ENCODE measurements around the gene TOMM22.

Gene TOMM22

DNA sequence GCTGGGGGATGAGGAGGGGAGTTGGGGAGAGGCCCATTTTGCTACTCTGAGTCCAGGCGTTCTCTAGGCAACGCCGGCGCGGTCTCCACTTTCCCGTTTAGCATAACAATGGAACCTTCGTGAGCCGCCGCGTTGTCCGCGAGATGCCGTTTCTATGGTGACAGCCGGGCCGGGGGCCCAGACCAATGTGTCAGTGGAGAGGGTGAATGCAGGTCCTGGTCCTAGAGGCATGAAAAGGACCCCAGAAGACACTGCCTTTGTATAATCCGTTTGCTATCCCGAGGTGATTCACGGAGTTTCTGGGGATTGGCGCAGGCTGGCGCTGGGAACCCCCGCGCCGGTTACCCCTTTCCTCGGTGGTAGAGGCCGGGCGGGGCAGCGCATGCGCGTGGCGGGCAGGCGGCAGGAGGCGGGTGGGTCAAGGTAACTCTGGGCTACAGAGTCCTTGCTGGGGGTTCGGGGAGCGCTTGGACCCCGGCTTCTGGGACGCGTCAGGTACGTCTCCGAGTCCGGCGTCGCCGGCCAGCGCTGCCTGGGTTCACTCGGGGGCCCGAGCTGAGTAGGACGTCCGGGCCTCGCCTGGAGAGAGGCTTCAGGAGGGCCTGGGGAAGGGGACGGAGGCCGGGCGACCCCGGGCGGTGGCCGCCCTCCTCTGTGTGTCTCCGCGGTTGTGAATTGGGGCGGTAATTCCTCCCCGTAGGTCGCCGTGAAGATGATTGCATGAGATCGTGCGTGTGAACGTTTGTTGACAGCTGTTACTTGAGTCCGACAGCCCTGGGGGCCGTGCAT, 25.3 kb upstream of the TOMM22 start, which contains the start of the genes CBY1 and FAM227A:
Gene CBY1 (plus strand): TSS at position 383 of the 789 bp plus-strand sequence. CDS start 11,417 bp downstream, outside the sequence.
Gene FAM227A (minus strand): TSS at position 137 of the 789 bp plus-strand sequence. CDS start 6,224 bp downstream, outside the sequence.
- TF ChIP-seq POLR2A (IDR thresholded peaks at IDR 0.05; ENCODE audit: extremely low read depth, insufficient read length) (peak; percentile 59), MYC (IDR thresholded peaks at IDR 0.05; ENCODE audit: low read depth, low read length) (no peak)
- TF ChIP-seq, protein P1, sequence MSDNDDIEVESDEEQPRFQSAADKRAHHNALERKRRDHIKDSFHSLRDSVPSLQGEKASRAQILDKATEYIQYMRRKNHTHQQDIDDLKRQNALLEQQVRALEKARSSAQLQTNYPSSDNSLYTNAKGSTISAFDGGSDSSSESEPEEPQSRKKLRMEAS (IDR thresholded peaks at IDR 0.05; ENCODE audit: low read depth, low read length), result peak; percentile 40
- H3K4me3 ChIP-seq (ENCODE audit: low read depth, low read length), result peak within 1 kb of the TSS; percentile 89
- DNase-seq (ENCODE audit: low read depth), result peak; percentile 84

DNA sequence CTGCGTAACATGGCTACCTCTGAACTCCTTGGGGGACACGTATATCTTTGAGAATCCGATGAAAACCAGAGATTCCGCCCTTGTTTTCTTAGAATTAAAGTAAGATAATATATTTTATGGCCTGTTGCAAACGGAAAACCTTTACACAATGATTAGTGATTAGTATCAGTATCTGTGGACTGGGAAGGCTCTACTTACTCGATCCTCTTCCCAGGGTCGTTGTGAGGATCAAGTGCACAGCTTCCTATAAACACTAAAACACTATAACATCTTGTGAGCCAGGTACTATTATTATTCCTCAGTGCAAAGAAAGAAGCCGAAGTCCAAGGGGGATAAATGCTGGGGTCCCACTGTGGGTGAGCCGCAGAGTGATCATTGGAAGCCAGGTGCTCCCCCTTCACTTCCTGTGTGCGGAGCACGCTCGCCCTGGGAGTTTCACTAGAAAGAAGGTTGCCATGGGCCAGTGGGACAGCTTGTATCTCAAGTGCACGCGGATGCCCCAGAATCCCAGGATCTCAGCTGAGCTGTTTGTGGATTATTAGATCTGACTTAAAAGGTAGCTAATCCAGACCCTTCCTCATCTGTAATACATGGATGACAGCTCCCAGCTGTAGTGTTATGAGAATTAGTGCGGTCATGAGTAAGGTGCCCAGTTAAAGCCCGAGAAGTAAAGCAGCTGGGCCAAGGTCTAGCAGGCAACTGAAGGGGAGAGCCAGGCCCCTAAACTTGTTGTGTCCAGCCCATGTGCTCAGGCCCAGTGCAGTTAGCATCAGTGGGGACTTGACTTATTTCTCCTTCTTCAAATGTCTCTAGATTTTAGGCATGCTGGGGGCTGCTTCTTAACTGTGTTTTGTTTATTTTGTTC, 24.5 kb upstream of the TOMM22 start:
- peak; percentile 49 for DNase-seq (ENCODE audit: low read depth)
- H3K4me3 ChIP-seq (ENCODE audit: low read depth, low read length), result peak overlapping the region; percentile 89
- no peak for TF ChIP-seq MYC (IDR thresholded peaks at IDR 0.05; ENCODE audit: low read depth, low read length)
- TF ChIP-seq, protein P1 (IDR thresholded peaks at IDR 0.05; ENCODE audit: low read depth, low read length), result no peak
- TF ChIP-seq POLR2A (IDR thresholded peaks at IDR 0.05; ENCODE audit: extremely low read depth, insufficient read length), result no peak
- TF ChIP-seq, protein P2, sequence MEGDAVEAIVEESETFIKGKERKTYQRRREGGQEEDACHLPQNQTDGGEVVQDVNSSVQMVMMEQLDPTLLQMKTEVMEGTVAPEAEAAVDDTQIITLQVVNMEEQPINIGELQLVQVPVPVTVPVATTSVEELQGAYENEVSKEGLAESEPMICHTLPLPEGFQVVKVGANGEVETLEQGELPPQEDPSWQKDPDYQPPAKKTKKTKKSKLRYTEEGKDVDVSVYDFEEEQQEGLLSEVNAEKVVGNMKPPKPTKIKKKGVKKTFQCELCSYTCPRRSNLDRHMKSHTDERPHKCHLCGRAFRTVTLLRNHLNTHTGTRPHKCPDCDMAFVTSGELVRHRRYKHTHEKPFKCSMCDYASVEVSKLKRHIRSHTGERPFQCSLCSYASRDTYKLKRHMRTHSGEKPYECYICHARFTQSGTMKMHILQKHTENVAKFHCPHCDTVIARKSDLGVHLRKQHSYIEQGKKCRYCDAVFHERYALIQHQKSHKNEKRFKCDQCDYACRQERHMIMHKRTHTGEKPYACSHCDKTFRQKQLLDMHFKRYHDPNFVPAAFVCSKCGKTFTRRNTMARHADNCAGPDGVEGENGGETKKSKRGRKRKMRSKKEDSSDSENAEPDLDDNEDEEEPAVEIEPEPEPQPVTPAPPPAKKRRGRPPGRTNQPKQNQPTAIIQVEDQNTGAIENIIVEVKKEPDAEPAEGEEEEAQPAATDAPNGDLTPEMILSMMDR (IDR thresholded peaks at IDR 0.05; ENCODE audit: low read depth, low read length), result no peak

DNA sequence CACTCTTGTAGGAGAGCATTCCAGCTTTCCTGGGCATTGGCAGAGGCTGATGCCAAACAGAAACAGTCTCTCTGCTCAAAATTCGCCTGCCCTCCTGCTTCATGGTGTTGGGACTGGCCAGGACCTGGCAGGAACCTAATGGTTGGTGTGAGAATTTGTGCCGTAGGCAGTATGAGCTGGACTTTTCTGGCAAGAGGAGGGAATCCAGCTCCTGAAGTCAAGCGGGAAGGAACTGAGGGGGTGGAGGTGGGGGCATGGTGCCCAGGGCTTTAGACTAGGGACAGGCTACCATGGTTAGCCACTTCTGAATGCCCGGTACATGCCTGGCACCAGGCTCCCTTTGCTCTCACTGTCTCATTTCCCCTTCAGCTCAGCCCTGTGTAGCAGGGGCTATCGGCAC, 6.9 kb upstream of the TOMM22 start:
- no peak for TF ChIP-seq MYC (IDR thresholded peaks at IDR 0.05; ENCODE audit: low read depth, low read length)
- TF ChIP-seq, protein P1 (IDR thresholded peaks at IDR 0.05; ENCODE audit: low read depth, low read length), result no peak
- no peak overlapping the region for H3K4me3 ChIP-seq (ENCODE audit: low read depth, low read length)
- DNase-seq (ENCODE audit: low read depth), result no peak

DNA sequence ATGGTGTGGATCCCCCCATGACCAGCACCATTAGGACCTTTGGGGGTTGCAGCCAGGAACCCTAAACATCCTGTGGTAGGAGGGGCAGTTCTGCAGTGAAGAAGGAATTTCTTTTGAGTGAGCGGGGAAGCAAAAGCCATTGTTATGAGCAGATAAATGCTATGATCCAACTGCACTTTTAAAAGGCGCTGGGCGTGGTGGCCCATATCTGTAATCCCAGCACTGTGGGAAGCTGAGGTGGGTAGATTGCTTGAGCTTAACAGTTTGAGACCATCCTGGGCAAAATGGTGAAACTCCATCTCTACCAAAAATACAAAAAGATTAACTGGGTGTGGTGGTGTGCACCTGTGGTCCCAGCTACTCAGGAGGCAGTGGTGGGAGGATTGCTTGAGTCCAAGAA, 5.9 kb upstream of the TOMM22 start:
- TF ChIP-seq, protein P1 (IDR thresholded peaks at IDR 0.05; ENCODE audit: low read depth, low read length), result no peak
- TF ChIP-seq, protein P2 (IDR thresholded peaks at IDR 0.05; ENCODE audit: low read depth, low read length), result no peak
- TF ChIP-seq MYC (IDR thresholded peaks at IDR 0.05; ENCODE audit: low read depth, low read length) (no peak), POLR2A (IDR thresholded peaks at IDR 0.05; ENCODE audit: extremely low read depth, insufficient read length) (no peak)
- H3K4me3 ChIP-seq (ENCODE audit: low read depth, low read length), result no peak overlapping the region
- DNase-seq (ENCODE audit: low read depth), result no peak

DNA sequence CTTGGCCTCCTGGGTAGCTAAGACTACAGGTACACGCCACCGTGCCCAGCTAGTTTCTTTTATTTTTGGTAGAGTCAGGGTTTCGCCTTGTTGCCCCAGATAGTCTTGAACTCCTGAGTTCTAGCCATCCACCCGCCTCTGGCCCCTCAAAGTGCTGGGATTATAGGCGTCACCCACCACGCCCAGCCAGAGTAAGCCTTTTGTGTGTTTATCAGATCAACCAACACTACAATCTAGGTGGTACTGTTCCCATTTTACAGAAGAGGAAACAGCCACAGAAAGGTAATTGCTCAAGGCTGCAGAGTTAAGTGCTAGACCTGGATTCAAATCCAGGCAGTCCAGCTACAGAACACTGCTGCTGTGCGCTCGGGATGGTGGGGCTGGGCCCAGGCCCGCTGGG, 3.1 kb downstream of the TOMM22 start:
- TF ChIP-seq, protein P2 (IDR thresholded peaks at IDR 0.05; ENCODE audit: low read depth, low read length), result no peak
- no peak for TF ChIP-seq POLR2A (IDR thresholded peaks at IDR 0.05; ENCODE audit: extremely low read depth, insufficient read length)
- no peak for DNase-seq (ENCODE audit: low read depth)
- no peak overlapping the region for H3K4me3 ChIP-seq (ENCODE audit: low read depth, low read length)

DNA sequence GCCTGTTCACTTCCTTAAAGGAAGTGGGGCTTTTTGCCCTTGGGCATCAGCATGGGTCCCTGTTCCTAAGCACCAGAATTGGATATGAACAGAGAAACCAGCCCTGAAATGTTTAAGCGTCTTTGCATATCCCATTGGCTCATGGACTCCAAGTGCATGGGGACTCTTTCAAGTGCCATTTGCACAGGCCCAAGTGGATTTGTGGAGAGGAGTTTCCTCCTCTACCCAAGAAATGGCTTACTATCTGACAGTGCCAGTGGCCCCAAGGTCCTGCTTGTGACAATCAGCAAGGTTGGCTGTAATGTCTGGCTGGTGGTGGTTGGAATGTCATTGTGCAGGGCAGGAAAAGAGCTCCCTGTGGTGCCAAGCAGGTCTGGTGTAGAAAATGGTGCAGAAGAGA, 4.0 kb downstream of the TOMM22 start:
- TF ChIP-seq, protein P1 (IDR thresholded peaks at IDR 0.05; ENCODE audit: low read depth, low read length), result no peak
- no peak for TF ChIP-seq MYC (IDR thresholded peaks at IDR 0.05; ENCODE audit: low read depth, low read length)
- no peak for TF ChIP-seq POLR2A (IDR thresholded peaks at IDR 0.05; ENCODE audit: extremely low read depth, insufficient read length)
- TF ChIP-seq, protein P2 (IDR thresholded peaks at IDR 0.05; ENCODE audit: low read depth, low read length), result no peak
- no peak for DNase-seq (ENCODE audit: low read depth)
- H3K4me3 ChIP-seq (ENCODE audit: low read depth, low read length), result no peak overlapping the region
